ENCODE results near the gene LCT.
"Not testable (repeated sequence)": the region's sequence is repeated elsewhere in the genome, so short reads cannot be mapped to it uniquely, and the experiment has no call there.

Gene LCT

GRCh38 chr2:135798275-135798705 lies 38.7 kb downstream of the LCT start:
- H3K27ac ChIP-seq (replicated peaks): no peak overlapping the region
- H3K27me3 ChIP-seq (ENCODE audit: insufficient read depth, poor library complexity, severe bottlenecking): no peaks in the 10 kb centered on the region
- DNase-seq (ENCODE audit: low read depth in 1 of 2, low spot score in 1 of 2): peak in 1 of 2 experiments; percentile 35

GRCh38 chr2:135797497-135798274 lies 39.3 kb downstream of the LCT start:
- no peak for TF ChIP-seq POLR2AphosphoS5 (IDR thresholded peaks at IDR 0.05; ENCODE audit: low read depth)
- no peak for TF ChIP-seq REST (IDR thresholded peaks at IDR 0.05; ENCODE audit: insufficient replicate concordance, low read depth)
- TF ChIP-seq SPI1 (IDR thresholded peaks at IDR 0.05; ENCODE audit: borderline replicate concordance, low read depth): no peak
- TF ChIP-seq, protein P1, sequence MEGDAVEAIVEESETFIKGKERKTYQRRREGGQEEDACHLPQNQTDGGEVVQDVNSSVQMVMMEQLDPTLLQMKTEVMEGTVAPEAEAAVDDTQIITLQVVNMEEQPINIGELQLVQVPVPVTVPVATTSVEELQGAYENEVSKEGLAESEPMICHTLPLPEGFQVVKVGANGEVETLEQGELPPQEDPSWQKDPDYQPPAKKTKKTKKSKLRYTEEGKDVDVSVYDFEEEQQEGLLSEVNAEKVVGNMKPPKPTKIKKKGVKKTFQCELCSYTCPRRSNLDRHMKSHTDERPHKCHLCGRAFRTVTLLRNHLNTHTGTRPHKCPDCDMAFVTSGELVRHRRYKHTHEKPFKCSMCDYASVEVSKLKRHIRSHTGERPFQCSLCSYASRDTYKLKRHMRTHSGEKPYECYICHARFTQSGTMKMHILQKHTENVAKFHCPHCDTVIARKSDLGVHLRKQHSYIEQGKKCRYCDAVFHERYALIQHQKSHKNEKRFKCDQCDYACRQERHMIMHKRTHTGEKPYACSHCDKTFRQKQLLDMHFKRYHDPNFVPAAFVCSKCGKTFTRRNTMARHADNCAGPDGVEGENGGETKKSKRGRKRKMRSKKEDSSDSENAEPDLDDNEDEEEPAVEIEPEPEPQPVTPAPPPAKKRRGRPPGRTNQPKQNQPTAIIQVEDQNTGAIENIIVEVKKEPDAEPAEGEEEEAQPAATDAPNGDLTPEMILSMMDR (IDR thresholded peaks at IDR 0.05; ENCODE audit: insufficient read depth, low read length): peak; percentile 97
- TF ChIP-seq GABPA (IDR thresholded peaks at IDR 0.05; ENCODE audit: low read depth): no peak
- Histone ChIP-seq H3K27ac (replicated peaks) (no peak overlapping the region), H3K4me3 (replicated peaks; ENCODE audit: insufficient read depth, low read length) (no peak overlapping the region), H3K27me3 (ENCODE audit: insufficient read depth, poor library complexity, severe bottlenecking) (no peaks in the 10 kb centered on the region)
- peak; percentile 79 to 85 for DNase-seq (ENCODE audit: low read depth in 1 of 2, low spot score in 1 of 2)

More at GRCh38 chr2:135798275-135798705, 38.7 kb downstream of the LCT start:
- H3K4me3 ChIP-seq (replicated peaks; ENCODE audit: insufficient read depth, low read length): no peak overlapping the region
- TF ChIP-seq GABPA (IDR thresholded peaks at IDR 0.05; ENCODE audit: low read depth): no peak
- TF ChIP-seq SPI1 (IDR thresholded peaks at IDR 0.05; ENCODE audit: borderline replicate concordance, low read depth): peak; percentile 89

- no peaks in the 10 kb centered on the region for H3K27me3 ChIP-seq (ENCODE audit: insufficient read depth, poor library complexity, severe bottlenecking)
- no peak for DNase-seq (ENCODE audit: low read depth in 1 of 2, low spot score in 1 of 2)
- H3K27ac ChIP-seq (replicated peaks): no peak overlapping the region
- no peak overlapping the region for H3K4me3 ChIP-seq (replicated peaks; ENCODE audit: insufficient read depth, low read length)
- no peak for TF ChIP-seq SPI1 (IDR thresholded peaks at IDR 0.05; ENCODE audit: borderline replicate concordance, low read depth)
- no peak for TF ChIP-seq POLR2AphosphoS5 (IDR thresholded peaks at IDR 0.05; ENCODE audit: low read depth)
- TF ChIP-seq, protein P1 (IDR thresholded peaks at IDR 0.05; ENCODE audit: insufficient read depth, low read length): no peak
- no peak for TF ChIP-seq GABPA (IDR thresholded peaks at IDR 0.05; ENCODE audit: low read depth)
- TF ChIP-seq REST (IDR thresholded peaks at IDR 0.05; ENCODE audit: insufficient replicate concordance, low read depth): no peak
Measured at GRCh38 chr2:135796606-135797005, 40.4 kb downstream of the LCT start.

- DNase-seq (ENCODE audit: low read depth in 1 of 2, low spot score in 1 of 2); H3K4me3 ChIP-seq (replicated peaks; ENCODE audit: insufficient read depth, low read length); H3K27me3 ChIP-seq (ENCODE audit: insufficient read depth, poor library complexity, severe bottlenecking); H3K27ac ChIP-seq (replicated peaks): not testable (repeated sequence)
Measured at GRCh38 chr2:135795641-135796040, 41.3 kb downstream of the LCT start.
